HFFc6 (cell line): ENCODE results near the gene AOX1. TPM values are rescaled to one million over a fixed set of nuclear protein-coding genes. Genes with fewer than 3 reads are reported as not detected.

Experiments used
- DNase-seq: peaks from one replicate; pipeline ENCODE4 v3.0.0-alpha.2; 2018
- H3K27ac Mint-ChIP-seq: 2 replicates; pipeline ENCODE4 v1.8.0; 2020; ENCODE audit warnings: mild to moderate bottlenecking, mixed read lengths
- H3K27me3 Mint-ChIP-seq: 2 replicates; pipeline ENCODE4 v1.8.0; 2021; ENCODE audit warnings: mild to moderate bottlenecking, moderate library complexity, mixed read lengths; ENCODE audit not compliant: insufficient read depth
- H3K36me3 Mint-ChIP-seq: 2 replicates; pipeline ENCODE4 v1.8.0; 2021; ENCODE audit warnings: low read depth, mixed read lengths
- H3K4me1 Mint-ChIP-seq: 2 replicates; pipeline ENCODE4 v1.8.0; 2020; ENCODE audit warnings: low read depth, mixed read lengths
- H3K4me3 Mint-ChIP-seq: 2 replicates; pipeline ENCODE4 v1.8.0; 2020; ENCODE audit warnings: mild to moderate bottlenecking, moderate library complexity, mixed read lengths
- H3K9me3 Mint-ChIP-seq: 2 replicates; pipeline ENCODE4 v1.8.0; 2020; ENCODE audit warnings: mild to moderate bottlenecking, mixed read lengths
- CTCF ChIP-seq: fragments of 200-600 bp; sonication (generic); IDR thresholded peaks from 2 replicates; pipeline ENCODE4 v1.5.0; 2021; ENCODE audit warnings: antibody characterized with exemption, mild to moderate bottlenecking
- total RNA-seq, 6 experiments: library from RNA; stranded (reverse); fragmentation: NEBNext Ultra II Directional; extraction: Animal tissue kit (Norgen Biotek cat#: 25700); gene quantifications; 2 replicates in 1 of 6; 3 replicates in 5 of 6; pipeline ENCODE4 v1.2.3, GENCODE V29; 2021

AOX1 gene
- total RNA-seq, 6 experiments from 2014 or later: 46.7 to 71.7 (median 62.1) TPM

GRCh38 chr2:200659410-200659809 lies 73.6 kb downstream of the AOX1 start:
- Mint-ChIP-seq H3K27me3 (no peaks in the 10 kb centered on the region), H3K4me1 (peaks cover 36% of the 10 kb centered on the region), H3K36me3 (peaks cover 10% of the 10 kb centered on the region), H3K9me3 (no peaks in the 10 kb centered on the region), H3K27ac (no peak overlapping the region), H3K4me3 (no peak overlapping the region)
- DNase-seq: no peak
- TF ChIP-seq CTCF: no peak

- Mint-ChIP-seq H3K9me3 (no peaks in the 10 kb centered on the region), H3K27ac (no peak overlapping the region), H3K27me3 (no peaks in the 10 kb centered on the region), H3K36me3 (peaks cover 26% of the 10 kb centered on the region), H3K4me3 (no peak overlapping the region), H3K4me1 (peaks cover 37% of the 10 kb centered on the region)
- no peak for DNase-seq
- no peak for TF ChIP-seq CTCF
Measured at GRCh38 chr2:200661477-200661876, 75.7 kb downstream of the AOX1 start.

GRCh38 chr2:200662727-200663126 lies 76.9 kb downstream of the AOX1 start:
- peaks cover 33% of the 10 kb centered on the region for H3K4me1 Mint-ChIP-seq
- DNase-seq: peak; percentile 70
- peak overlapping the region; percentile 46 for H3K4me3 Mint-ChIP-seq
- no peaks in the 10 kb centered on the region for H3K9me3 Mint-ChIP-seq
- H3K27me3 Mint-ChIP-seq: no peaks in the 10 kb centered on the region; the same call in 1 of the 2 replicates
- peak overlapping the region; percentile 93 for H3K27ac Mint-ChIP-seq
- no peak for TF ChIP-seq CTCF
- peaks cover 36% of the 10 kb centered on the region for H3K36me3 Mint-ChIP-seq

GRCh38 chr2:200664770-200665494 lies 79.1 kb downstream of the AOX1 start:
- Mint-ChIP-seq H3K9me3 (no peaks in the 10 kb centered on the region), H3K27me3 (no peaks in the 10 kb centered on the region; the same call in 1 of the 2 replicates), H3K36me3 (peaks cover 43% of the 10 kb centered on the region), H3K4me1 (peaks cover 33% of the 10 kb centered on the region), H3K27ac (peak overlapping the region; percentile 12; the same call in 1 of the 2 replicates), H3K4me3 (no peak overlapping the region)
- no peak for TF ChIP-seq CTCF
- DNase-seq: no peak

GRCh38 chr2:200665626-200666453 lies 80.0 kb downstream of the AOX1 start:
- Mint-ChIP-seq H3K9me3 (no peaks in the 10 kb centered on the region), H3K36me3 (peaks cover 49% of the 10 kb centered on the region), H3K4me3 (no peak overlapping the region), H3K27ac (no peak overlapping the region), H3K27me3 (no peaks in the 10 kb centered on the region; the same call in 1 of the 2 replicates), H3K4me1 (peaks cover 33% of the 10 kb centered on the region)
- no peak for TF ChIP-seq CTCF
- no peak for DNase-seq
